ENCODE results near the gene TEN1. TPM values are rescaled to one million over a fixed set of nuclear protein-coding genes. Genes with fewer than 3 reads are reported as not detected.

TEN1 gene
- total RNA-seq, 1 donor, result 23.2 TPM

GRCh38 chr17:76019833-76020467, 40.9 kb downstream of the TEN1 start:
- Histone ChIP-seq H3K4me3 (ENCODE audit: insufficient read depth, low read length) (no peak overlapping the region), H3K4me2 (ENCODE audit: insufficient read depth, low read length) (no peak overlapping the region), H3K27ac (ENCODE audit: low read depth, low read length) (no peak overlapping the region), H3K4me1 (ENCODE audit: insufficient read depth, low read length) (no peaks in the 10 kb centered on the region), H3K36me3 (ENCODE audit: insufficient read depth, low read length) (no peaks in the 10 kb centered on the region), H3K27me3 (ENCODE audit: insufficient read depth, low read length) (peaks cover 8% of the 10 kb centered on the region), H2AFZ (ENCODE audit: low read length) (no peak overlapping the region), H3K9me3 (ENCODE audit: low read depth, low read length) (no peaks in the 10 kb centered on the region), H3K79me2 (ENCODE audit: insufficient read depth, low read length) (no peaks in the 10 kb centered on the region), H4K20me1 (ENCODE audit: insufficient read depth, low read length) (no peaks in the 10 kb centered on the region)
- peak; percentile 74 for DNase-seq (ENCODE audit: insufficient read length, low spot score, missing footprints)
- no peak for TF ChIP-seq CTCF (IDR thresholded peaks at IDR 0.05; ENCODE audit: extremely low read depth, low read depth, low read length)

- DNase-seq (ENCODE audit: insufficient read length, low spot score, missing footprints), result no peak
- Histone ChIP-seq H3K4me2 (ENCODE audit: insufficient read depth, low read length) (no peak overlapping the region), H3K27ac (ENCODE audit: low read depth, low read length) (no peak overlapping the region), H4K20me1 (ENCODE audit: insufficient read depth, low read length) (no peaks in the 10 kb centered on the region), H3K9me3 (ENCODE audit: low read depth, low read length) (no peaks in the 10 kb centered on the region), H2AFZ (ENCODE audit: low read length) (no peak overlapping the region), H3K27me3 (ENCODE audit: insufficient read depth, low read length) (peaks cover 8% of the 10 kb centered on the region), H3K4me1 (ENCODE audit: insufficient read depth, low read length) (no peaks in the 10 kb centered on the region), H3K36me3 (ENCODE audit: insufficient read depth, low read length) (no peaks in the 10 kb centered on the region), H3K4me3 (ENCODE audit: insufficient read depth, low read length) (no peak overlapping the region), H3K79me2 (ENCODE audit: insufficient read depth, low read length) (no peaks in the 10 kb centered on the region)
- no peak for TF ChIP-seq CTCF (IDR thresholded peaks at IDR 0.05; ENCODE audit: extremely low read depth, low read depth, low read length)
Observed at GRCh38 chr17:76022285-76022684, 43.2 kb downstream of the TEN1 start.

- no peak overlapping the region for H3K4me3 ChIP-seq (ENCODE audit: insufficient read depth, low read length)
Observed at GRCh38 chr17:76022973-76023899, 44.2 kb downstream of the TEN1 start.

More at GRCh38 chr17:76022973-76023899, 44.2 kb downstream of the TEN1 start:
- H3K4me1 ChIP-seq (ENCODE audit: insufficient read depth, low read length), result no peaks in the 10 kb centered on the region
- no peak overlapping the region for H3K4me2 ChIP-seq (ENCODE audit: insufficient read depth, low read length)
- peak; percentile 46 for DNase-seq (ENCODE audit: insufficient read length, low spot score, missing footprints)
- no peaks in the 10 kb centered on the region for H4K20me1 ChIP-seq (ENCODE audit: insufficient read depth, low read length)
- H3K27me3 ChIP-seq (ENCODE audit: insufficient read depth, low read length), result peaks cover 8% of the 10 kb centered on the region
- no peaks in the 10 kb centered on the region for H3K36me3 ChIP-seq (ENCODE audit: insufficient read depth, low read length)
- H3K9me3 ChIP-seq (ENCODE audit: low read depth, low read length), result no peaks in the 10 kb centered on the region
- H2AFZ ChIP-seq (ENCODE audit: low read length), result no peak overlapping the region
- no peak for TF ChIP-seq CTCF (IDR thresholded peaks at IDR 0.05; ENCODE audit: extremely low read depth, low read depth, low read length)
- H3K27ac ChIP-seq (ENCODE audit: low read depth, low read length), result no peak overlapping the region
- no peaks in the 10 kb centered on the region for H3K79me2 ChIP-seq (ENCODE audit: insufficient read depth, low read length)
